A673 (cell line): ENCODE data around the gene SFRP2. TPM values are rescaled to one million over a fixed set of nuclear protein-coding genes. Genes with fewer than 3 reads are reported as not detected.
A peak's percentile ranks its signal among the peaks of the same experiment; 100 is the strongest.

Experiments
- BruUV-seq: library from RNA; stranded (reverse); fragments of 400-500 nt; replicated peaks from 2 replicates; lab custom pipeline; 2021; lab: Mats Ljungman, UMichigan
- CTCF ChIA-PET: fragments of 300-600 bp; sonication (Branson Sonifier 250); formaldehyde crosslinking; loops from one replicate; lab custom pipeline; 2022; ENCODE audit warnings: antibody characterized with exemption; lab: Charles Lee
- POLR2A ChIA-PET: fragments of 300-600 bp; sonication (Branson Sonifier 250); formaldehyde crosslinking; loops from one replicate; lab custom pipeline; 2022; ENCODE audit warnings: antibody characterized with exemption; ENCODE audit not compliant: low non-redundant PET; lab: Charles Lee
- DNase-seq: peaks from one replicate; pipeline ENCODE4 v3.0.0-alpha.2; 2015; ENCODE audit warnings: low spot score
- H3K27ac ChIP-seq: fragments of 200-600 bp; sonication (generic); 2 replicates; pipeline ENCODE4 v1.5.1; 2016; ENCODE audit warnings: mixed run types, low read depth, mild to moderate bottlenecking, mixed read lengths, antibody characterized with exemption, low read length; ENCODE audit not compliant: poor library complexity, severe bottlenecking
- H3K27me3 ChIP-seq: fragments of 200-600 bp; sonication (generic); replicated peaks from 2 replicates; pipeline ENCODE4 v1.6.1; 2017; ENCODE audit warnings: mixed run types, low read depth, mild to moderate bottlenecking, mixed read lengths, antibody characterized with exemption, low read length; ENCODE audit not compliant: insufficient read depth, poor library complexity
- H3K36me3 ChIP-seq: fragments of 200-600 bp; sonication (generic); 2 replicates; pipeline ENCODE4 v1.6.1; 2016; ENCODE audit warnings: mixed run types, mild to moderate bottlenecking, mixed read lengths, antibody characterized with exemption, low read length; ENCODE audit not compliant: insufficient read depth, poor library complexity, severe bottlenecking
- H3K4me1 ChIP-seq: fragments of 200-600 bp; sonication (generic); 2 replicates; pipeline ENCODE4 v1.6.1; 2017; ENCODE audit warnings: mixed run types, mild to moderate bottlenecking, mixed read lengths, antibody characterized with exemption, low read length; ENCODE audit not compliant: insufficient read depth, poor library complexity, severe bottlenecking
- H3K4me3 ChIP-seq: fragments of 200-600 bp; sonication (generic); 2 replicates; pipeline ENCODE4 v1.5.1; 2016; ENCODE audit warnings: low read depth, mixed run types, mild to moderate bottlenecking, mixed read lengths, low read length; ENCODE audit not compliant: poor library complexity, severe bottlenecking
- H3K9me3 ChIP-seq: fragments of 200-600 bp; sonication (generic); 2 replicates; pipeline ENCODE4 v1.6.1; 2016; ENCODE audit warnings: mixed run types, low read depth, mild to moderate bottlenecking, mixed read lengths, antibody characterized with exemption, low read length; ENCODE audit not compliant: poor library complexity, severe bottlenecking
- EZH2 ChIP-seq: fragments of 200-600 bp; sonication (generic); IDR thresholded peaks from 2 replicates; pipeline ENCODE4 v1.6.1; 2017; ENCODE audit warnings: borderline replicate concordance, low read depth, mild to moderate bottlenecking, mixed read lengths, antibody characterized with exemption, low read length; ENCODE audit not compliant: poor library complexity, severe bottlenecking
- intact Hi-C: fragments of 100-400 bp; cut with micrococcal nuclease; formaldehyde crosslinking; loops from one replicate; pipeline ENCODE4 v1.10.0; 2022; ENCODE audit not compliant: unreplicated experiment
- total RNA-seq: library from RNA; stranded (reverse); gene quantifications from 2 replicates; pipeline ENCODE4 v1.2.3, GENCODE V29; 2021
- TF ChIP-seq, protein P1 (sequence below): fragments of 300-800, 200-600 bp; sonication (generic); conservative IDR thresholded peaks from 2 replicates; pipeline ENCODE4 v1.5.1; 2017; ENCODE audit warnings: low read depth, mild to moderate bottlenecking, antibody characterized with exemption, low read length, moderate library complexity, mixed read lengths

Gene SFRP2
- total RNA-seq, 1 experiment from 2014 or later, result 1.4 TPM

DNA sequence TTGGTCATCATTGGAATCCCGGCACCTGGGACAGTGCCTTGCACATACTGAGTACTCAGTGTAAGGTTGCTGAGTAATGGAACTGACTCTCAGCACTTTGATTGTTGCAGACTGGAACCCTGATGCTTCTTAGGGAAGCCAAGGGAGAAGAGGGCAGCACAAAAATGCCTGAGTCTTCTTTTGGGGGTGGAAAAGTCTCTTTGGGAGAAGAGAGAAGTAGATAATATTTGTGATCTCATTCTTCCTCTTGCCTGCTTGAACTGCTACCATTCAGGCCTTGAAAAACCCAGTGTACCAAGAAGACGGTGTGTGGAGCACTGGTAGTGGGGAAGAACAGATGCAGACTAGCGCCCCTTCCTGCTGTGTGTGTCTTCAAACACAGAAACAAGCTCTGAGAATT is 12.3 kb downstream of the SFRP2 start:
- Histone ChIP-seq H3K27ac (no peak overlapping the region), H3K36me3 (no peaks in the 10 kb centered on the region), H3K27me3 (no peaks in the 10 kb centered on the region), H3K4me3 (no peak overlapping the region), H3K4me1 (peaks cover 2% of the 10 kb centered on the region), H3K9me3 (no peaks in the 10 kb centered on the region)
- no peak for DNase-seq
- intact Hi-C loops, result no loop called here
- ChIA-PET CTCF (interaction anchor here (1.1 kb wide), 1 partner anchor 9 kb away, joined by 3 read pairs; no protein-coding TSS in a partner anchor), POLR2A (no interaction called here)
- TF ChIP-seq, protein P1, sequence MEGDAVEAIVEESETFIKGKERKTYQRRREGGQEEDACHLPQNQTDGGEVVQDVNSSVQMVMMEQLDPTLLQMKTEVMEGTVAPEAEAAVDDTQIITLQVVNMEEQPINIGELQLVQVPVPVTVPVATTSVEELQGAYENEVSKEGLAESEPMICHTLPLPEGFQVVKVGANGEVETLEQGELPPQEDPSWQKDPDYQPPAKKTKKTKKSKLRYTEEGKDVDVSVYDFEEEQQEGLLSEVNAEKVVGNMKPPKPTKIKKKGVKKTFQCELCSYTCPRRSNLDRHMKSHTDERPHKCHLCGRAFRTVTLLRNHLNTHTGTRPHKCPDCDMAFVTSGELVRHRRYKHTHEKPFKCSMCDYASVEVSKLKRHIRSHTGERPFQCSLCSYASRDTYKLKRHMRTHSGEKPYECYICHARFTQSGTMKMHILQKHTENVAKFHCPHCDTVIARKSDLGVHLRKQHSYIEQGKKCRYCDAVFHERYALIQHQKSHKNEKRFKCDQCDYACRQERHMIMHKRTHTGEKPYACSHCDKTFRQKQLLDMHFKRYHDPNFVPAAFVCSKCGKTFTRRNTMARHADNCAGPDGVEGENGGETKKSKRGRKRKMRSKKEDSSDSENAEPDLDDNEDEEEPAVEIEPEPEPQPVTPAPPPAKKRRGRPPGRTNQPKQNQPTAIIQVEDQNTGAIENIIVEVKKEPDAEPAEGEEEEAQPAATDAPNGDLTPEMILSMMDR, result no peak
- TF ChIP-seq EZH2, result no peak
- BruUV-seq, result no TSS peak

DNA sequence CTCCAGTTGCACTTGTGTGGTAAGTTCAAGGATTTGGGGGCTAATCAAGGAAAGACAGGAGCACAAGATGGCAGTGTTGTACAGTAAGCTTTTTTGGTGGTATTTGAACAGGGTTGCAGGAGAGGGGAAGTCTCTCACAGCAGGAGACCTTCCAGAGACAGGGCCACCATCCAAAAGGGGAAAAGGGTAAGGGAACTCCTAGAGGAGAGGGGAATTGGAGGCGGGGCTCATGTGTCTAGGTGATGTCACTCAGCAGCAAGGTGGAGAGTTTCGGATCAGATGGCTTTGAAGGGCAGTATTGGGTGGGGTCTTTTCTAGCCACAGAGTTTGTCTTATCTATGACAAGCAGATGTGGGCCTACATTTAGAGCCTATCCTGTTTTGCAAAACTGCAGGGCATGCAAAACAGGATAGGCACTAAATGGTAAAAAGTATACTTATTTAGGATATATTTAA is 15.6 kb downstream of the SFRP2 start:
- Histone ChIP-seq H3K36me3 (no peaks in the 10 kb centered on the region), H3K4me3 (no peak overlapping the region), H3K27ac (no peak overlapping the region), H3K27me3 (no peaks in the 10 kb centered on the region), H3K4me1 (no peaks in the 10 kb centered on the region), H3K9me3 (no peaks in the 10 kb centered on the region)
- ChIA-PET CTCF (no interaction called here), POLR2A (no interaction called here)
- peak; percentile 45 for DNase-seq
- BruUV-seq, result no TSS peak
- no peak for TF ChIP-seq EZH2
- TF ChIP-seq, protein P1, result peak; percentile 47
- intact Hi-C loops, result loop anchor here (5.0 kb wide), 2 partner anchors 249 to 734 kb away; no protein-coding TSS in a partner anchor

DNA sequence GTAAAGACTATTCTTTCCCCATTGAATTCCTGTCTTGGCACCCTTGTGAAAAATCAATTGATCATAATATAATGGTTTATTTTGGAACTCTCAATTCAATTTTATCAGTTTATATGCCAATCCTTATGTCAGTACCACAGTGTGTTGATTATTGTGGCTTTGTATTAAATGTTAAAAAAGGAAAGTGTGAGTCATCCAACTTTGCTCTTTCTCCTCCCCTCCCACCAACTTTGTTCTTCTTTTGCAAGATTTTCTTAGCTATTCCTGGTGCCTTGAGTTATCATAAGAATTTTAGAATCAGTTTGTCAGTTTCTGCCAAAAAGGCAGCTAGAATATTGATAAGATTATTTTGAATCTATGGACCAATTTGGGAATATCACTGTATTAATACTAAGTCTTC is 17.8 kb downstream of the SFRP2 start:
- BruUV-seq, result no TSS peak
- TF ChIP-seq EZH2, result no peak
- TF ChIP-seq, protein P1, result no peak
- H3K4me3 ChIP-seq, result no peak overlapping the region
- intact Hi-C loops, result loop anchor here (5.0 kb wide), 2 partner anchors 251 to 736 kb away; no protein-coding TSS in a partner anchor
- no peaks in the 10 kb centered on the region for H3K36me3 ChIP-seq
- no peaks in the 10 kb centered on the region for H3K9me3 ChIP-seq
- H3K27ac ChIP-seq, result no peak overlapping the region
- no peaks in the 10 kb centered on the region for H3K4me1 ChIP-seq
- ChIA-PET CTCF (no interaction called here), POLR2A (no interaction called here)
- no peaks in the 10 kb centered on the region for H3K27me3 ChIP-seq
- DNase-seq, result no peak
